ENCODE measurements around the gene RNF133.
"Not testable (repeated sequence)": the region's sequence is repeated elsewhere in the genome, so short reads cannot be mapped to it uniquely, and the experiment has no call there.

RNF133 gene

GRCh38 chr7:122689346-122690109, 9.4 kb downstream of the RNF133 start:
- Histone ChIP-seq H3K79me2 (ENCODE audit: control insufficient read depth, insufficient read depth, low read length, unreplicated experiment) (no peaks in the 10 kb centered on the region), H3K27ac (ENCODE audit: low read depth, low read length) (no peak overlapping the region), H3K4me1 (ENCODE audit: control insufficient read depth, insufficient read depth, low read length, unreplicated experiment) (no peaks in the 10 kb centered on the region), H3K36me3 (ENCODE audit: insufficient read depth, low read length) (no peaks in the 10 kb centered on the region), H2AFZ (ENCODE audit: low read length, unreplicated experiment) (no peak overlapping the region), H3K27me3 (ENCODE audit: insufficient read depth, low read length) (no peaks in the 10 kb centered on the region), H3K4me3 (ENCODE audit: low read depth, low read length) (no peak overlapping the region)

- H3K79me2 ChIP-seq (ENCODE audit: control insufficient read depth, insufficient read depth, low read length, unreplicated experiment): no peaks in the 10 kb centered on the region
- no peak overlapping the region for H3K27ac ChIP-seq (ENCODE audit: low read depth, low read length)
- no peaks in the 10 kb centered on the region for H3K36me3 ChIP-seq (ENCODE audit: insufficient read depth, low read length)
- no peak overlapping the region for H3K4me3 ChIP-seq (ENCODE audit: low read depth, low read length)
- H3K27me3 ChIP-seq (ENCODE audit: insufficient read depth, low read length): no peaks in the 10 kb centered on the region
- no peak overlapping the region for H2AFZ ChIP-seq (ENCODE audit: low read length, unreplicated experiment)
- H3K4me1 ChIP-seq (ENCODE audit: control insufficient read depth, insufficient read depth, low read length, unreplicated experiment): no peaks in the 10 kb centered on the region
These were observed 10.4 kb downstream of the RNF133 start for GRCh38 chr7:122688400-122688998.

- Histone ChIP-seq H3K27ac (ENCODE audit: low read depth, low read length) (no peak overlapping the region), H3K27me3 (ENCODE audit: insufficient read depth, low read length) (no peaks in the 10 kb centered on the region), H3K4me1 (ENCODE audit: control insufficient read depth, insufficient read depth, low read length, unreplicated experiment) (no peaks in the 10 kb centered on the region), H3K36me3 (ENCODE audit: insufficient read depth, low read length) (no peaks in the 10 kb centered on the region), H3K4me3 (ENCODE audit: low read depth, low read length) (no peak overlapping the region), H2AFZ (ENCODE audit: low read length, unreplicated experiment) (no peak overlapping the region), H3K79me2 (ENCODE audit: control insufficient read depth, insufficient read depth, low read length, unreplicated experiment) (no peaks in the 10 kb centered on the region)
These were observed 12.5 kb downstream of the RNF133 start for GRCh38 chr7:122686360-122686878.

- no peaks in the 10 kb centered on the region for H3K4me1 ChIP-seq (ENCODE audit: control insufficient read depth, insufficient read depth, low read length, unreplicated experiment)
- no peaks in the 10 kb centered on the region for H3K79me2 ChIP-seq (ENCODE audit: control insufficient read depth, insufficient read depth, low read length, unreplicated experiment)
- H3K27me3 ChIP-seq (ENCODE audit: insufficient read depth, low read length): no peaks in the 10 kb centered on the region
- no peak overlapping the region for H3K27ac ChIP-seq (ENCODE audit: low read depth, low read length)
- H2AFZ ChIP-seq (ENCODE audit: low read length, unreplicated experiment): no peak overlapping the region
- no peaks in the 10 kb centered on the region for H3K36me3 ChIP-seq (ENCODE audit: insufficient read depth, low read length)
- no peak overlapping the region for H3K4me3 ChIP-seq (ENCODE audit: low read depth, low read length)
These were observed 14.4 kb downstream of the RNF133 start for GRCh38 chr7:122684504-122684903.

- Histone ChIP-seq H3K79me2 (ENCODE audit: control insufficient read depth, insufficient read depth, low read length, unreplicated experiment) (no peaks in the 10 kb centered on the region), H3K4me1 (ENCODE audit: control insufficient read depth, insufficient read depth, low read length, unreplicated experiment) (no peaks in the 10 kb centered on the region), H3K27me3 (ENCODE audit: insufficient read depth, low read length) (no peaks in the 10 kb centered on the region), H3K36me3 (ENCODE audit: insufficient read depth, low read length) (no peaks in the 10 kb centered on the region), H3K4me3 (ENCODE audit: low read depth, low read length) (no peak overlapping the region), H3K27ac (ENCODE audit: low read depth, low read length) (no peak overlapping the region), H2AFZ (ENCODE audit: low read length, unreplicated experiment) (no peak overlapping the region)
These were observed 15.9 kb downstream of the RNF133 start for GRCh38 chr7:122682815-122683550.

- not testable (repeated sequence) for H3K36me3 ChIP-seq (ENCODE audit: insufficient read depth, low read length)
These were observed 17.7 kb downstream of the RNF133 start for GRCh38 chr7:122681186-122681585.

GRCh38 chr7:122679813-122680212, 19.1 kb downstream of the RNF133 start:
- H3K27me3 ChIP-seq (ENCODE audit: insufficient read depth, low read length): no peaks in the 10 kb centered on the region
- no peaks in the 10 kb centered on the region for H3K79me2 ChIP-seq (ENCODE audit: control insufficient read depth, insufficient read depth, low read length, unreplicated experiment)
- H3K4me1 ChIP-seq (ENCODE audit: control insufficient read depth, insufficient read depth, low read length, unreplicated experiment): peaks cover 4% of the 10 kb centered on the region
- H3K27ac ChIP-seq (ENCODE audit: low read depth, low read length): no peak overlapping the region
- H3K4me3 ChIP-seq (ENCODE audit: low read depth, low read length): no peak overlapping the region
- H2AFZ ChIP-seq (ENCODE audit: low read length, unreplicated experiment): no peak overlapping the region
- H3K36me3 ChIP-seq (ENCODE audit: insufficient read depth, low read length): no peaks in the 10 kb centered on the region

More at GRCh38 chr7:122681186-122681585, 17.7 kb downstream of the RNF133 start:
- H3K4me1 ChIP-seq (ENCODE audit: control insufficient read depth, insufficient read depth, low read length, unreplicated experiment); H3K27me3 ChIP-seq (ENCODE audit: insufficient read depth, low read length); H3K4me3 ChIP-seq (ENCODE audit: low read depth, low read length); H2AFZ ChIP-seq (ENCODE audit: low read length, unreplicated experiment); H3K27ac ChIP-seq (ENCODE audit: low read depth, low read length); H3K79me2 ChIP-seq (ENCODE audit: control insufficient read depth, insufficient read depth, low read length, unreplicated experiment): not testable (repeated sequence)

- not testable (repeated sequence) for H3K4me3 ChIP-seq (ENCODE audit: low read depth, low read length); H3K27me3 ChIP-seq (ENCODE audit: insufficient read depth, low read length); H3K4me1 ChIP-seq (ENCODE audit: control insufficient read depth, insufficient read depth, low read length, unreplicated experiment); H2AFZ ChIP-seq (ENCODE audit: low read length, unreplicated experiment); H3K27ac ChIP-seq (ENCODE audit: low read depth, low read length); H3K79me2 ChIP-seq (ENCODE audit: control insufficient read depth, insufficient read depth, low read length, unreplicated experiment); H3K36me3 ChIP-seq (ENCODE audit: insufficient read depth, low read length)
These were observed 19.6 kb downstream of the RNF133 start for GRCh38 chr7:122679269-122679709.

- no peak overlapping the region for H3K27ac ChIP-seq (ENCODE audit: low read depth, low read length)
- no peaks in the 10 kb centered on the region for H3K79me2 ChIP-seq (ENCODE audit: control insufficient read depth, insufficient read depth, low read length, unreplicated experiment)
- no peaks in the 10 kb centered on the region for H3K27me3 ChIP-seq (ENCODE audit: insufficient read depth, low read length)
- no peaks in the 10 kb centered on the region for H3K36me3 ChIP-seq (ENCODE audit: insufficient read depth, low read length)
- H3K4me3 ChIP-seq (ENCODE audit: low read depth, low read length): no peak overlapping the region
- peaks cover 4% of the 10 kb centered on the region for H3K4me1 ChIP-seq (ENCODE audit: control insufficient read depth, insufficient read depth, low read length, unreplicated experiment)
- no peak overlapping the region for H2AFZ ChIP-seq (ENCODE audit: low read length, unreplicated experiment)
These were observed 21.8 kb downstream of the RNF133 start for GRCh38 chr7:122677149-122677548.

GRCh38 chr7:122676466-122676865, 22.5 kb downstream of the RNF133 start:
- Histone ChIP-seq H2AFZ (ENCODE audit: low read length, unreplicated experiment) (no peak overlapping the region), H3K27ac (ENCODE audit: low read depth, low read length) (no peak overlapping the region), H3K36me3 (ENCODE audit: insufficient read depth, low read length) (no peaks in the 10 kb centered on the region), H3K4me3 (ENCODE audit: low read depth, low read length) (no peak overlapping the region), H3K27me3 (ENCODE audit: insufficient read depth, low read length) (no peaks in the 10 kb centered on the region), H3K79me2 (ENCODE audit: control insufficient read depth, insufficient read depth, low read length, unreplicated experiment) (no peaks in the 10 kb centered on the region), H3K4me1 (ENCODE audit: control insufficient read depth, insufficient read depth, low read length, unreplicated experiment) (peaks cover 4% of the 10 kb centered on the region)

Data from ACC112 (cell line).